Measurements from ENCODE around the gene FOSL1. TPM values are rescaled to one million over a fixed set of nuclear protein-coding genes. Genes with fewer than 3 reads are reported as not detected.

FOSL1 gene
- total RNA-seq, 1 donor from 2014 or later = 172 TPM

- no peak for DNase-seq (ENCODE audit: low read depth)
- H3K4me3 ChIP-seq (ENCODE audit: low read depth, low read length) = no peak overlapping the region
- no peak for TF ChIP-seq CTCF (conservative IDR thresholded peaks at IDR 0.05; ENCODE audit: low read depth, low read length)
Observed at GRCh38 chr11:65862191-65862735, 37.9 kb downstream of the FOSL1 start.

GRCh38 chr11:65861533-65862183 is 38.5 kb downstream of the FOSL1 start:
- H3K4me3 ChIP-seq (ENCODE audit: low read depth, low read length) = peak overlapping the region; percentile 98
- no peak for DNase-seq (ENCODE audit: low read depth)
- TF ChIP-seq CTCF (conservative IDR thresholded peaks at IDR 0.05; ENCODE audit: low read depth, low read length) = no peak

GRCh38 chr11:65861165-65861505 is 39.1 kb downstream of the FOSL1 start:
- TF ChIP-seq CTCF (conservative IDR thresholded peaks at IDR 0.05; ENCODE audit: low read depth, low read length) = no peak
- no peak for DNase-seq (ENCODE audit: low read depth)
- H3K4me3 ChIP-seq (ENCODE audit: low read depth, low read length) = peak overlapping the region; percentile 98

- DNase-seq (ENCODE audit: low read depth) = peak; percentile 87
Observed at GRCh38 chr11:65860278-65861164, 39.7 kb downstream of the FOSL1 start, which contains the start of gene MUS81. Gene MUS81, plus strand, starts transcription at chr11:65860433. Its CDS starts 321 bp downstream, at chr11:65860754.

GRCh38 chr11:65859812-65860277 is 40.3 kb downstream of the FOSL1 start:
- H3K4me3 ChIP-seq (ENCODE audit: low read depth, low read length) = peak overlapping the region; percentile 98
- TF ChIP-seq CTCF (conservative IDR thresholded peaks at IDR 0.05; ENCODE audit: low read depth, low read length) = no peak
- DNase-seq (ENCODE audit: low read depth) = no peak

More at GRCh38 chr11:65860278-65861164, 39.7 kb downstream of the FOSL1 start, which contains the start of gene MUS81:
- TF ChIP-seq CTCF (conservative IDR thresholded peaks at IDR 0.05; ENCODE audit: low read depth, low read length) = peak; percentile 88
- peak within 1 kb of the TSS; percentile 98 for H3K4me3 ChIP-seq (ENCODE audit: low read depth, low read length)

GRCh38 chr11:65859095-65859811 is 40.9 kb downstream of the FOSL1 start:
- H3K4me3 ChIP-seq (ENCODE audit: low read depth, low read length) = peak overlapping the region; percentile 98
- peak; percentile 59 for DNase-seq (ENCODE audit: low read depth)
- peak; percentile 8 for TF ChIP-seq CTCF (conservative IDR thresholded peaks at IDR 0.05; ENCODE audit: low read depth, low read length)

Measured in epithelial cell of proximal tubule (primary cell).